H9 (cell line): ENCODE data around the gene PPP1R14B. TPM values are rescaled to one million over a fixed set of nuclear protein-coding genes. Genes with fewer than 3 reads are reported as not detected.

Experiments
- DNase-seq: peaks from one replicate; pipeline ENCODE4 v3.0.0-alpha.2; 2017
- H2AFZ ChIP-seq: one replicate; pipeline ENCODE4 v1.6.1; 2013; ENCODE audit warnings: mild to moderate bottlenecking, low read length, control low read depth, moderate library complexity
- H2AK5ac ChIP-seq: 2 replicates; pipeline ENCODE4 v1.6.1; 2013; ENCODE audit warnings: low read length, control low read depth, mixed read lengths; ENCODE audit not compliant: insufficient read length
- H2BK120ac ChIP-seq: one replicate; pipeline ENCODE4 v1.6.1; 2013; ENCODE audit warnings: low read depth, mild to moderate bottlenecking, low read length, control low read depth, inconsistent platforms; ENCODE audit not compliant: poor library complexity, severe bottlenecking
- H2BK12ac ChIP-seq: 2 replicates; pipeline ENCODE4 v1.6.1; 2013; ENCODE audit warnings: low read length, control low read depth, mixed read lengths, low read depth; ENCODE audit not compliant: insufficient read length
- H2BK15ac ChIP-seq: 2 replicates; pipeline ENCODE4 v1.6.1; 2013; ENCODE audit warnings: low read depth, low read length, control low read depth
- H2BK20ac ChIP-seq: one replicate; pipeline ENCODE4 v1.6.1; 2013; ENCODE audit warnings: low read depth, mild to moderate bottlenecking, low read length, control low read depth, inconsistent platforms; ENCODE audit not compliant: poor library complexity, severe bottlenecking
- H2BK5ac ChIP-seq: 2 replicates; pipeline ENCODE4 v1.6.1; 2013; ENCODE audit warnings: low read length, control low read depth, mixed read lengths; ENCODE audit not compliant: insufficient read length
- H3K14ac ChIP-seq: 2 replicates; pipeline ENCODE4 v1.6.1; 2013; ENCODE audit warnings: low read length, control low read depth; ENCODE audit not compliant: insufficient read depth
- H3K18ac ChIP-seq: 2 replicates; pipeline ENCODE4 v1.6.1; 2013; ENCODE audit warnings: low read depth, mild to moderate bottlenecking, mixed read lengths, low read length, control low read depth; ENCODE audit not compliant: insufficient read length
- H3K23ac ChIP-seq: 2 replicates; pipeline ENCODE4 v1.6.1; 2013; ENCODE audit warnings: low read length, control low read depth, mixed read lengths, low read depth; ENCODE audit not compliant: insufficient read length
- H3K23me2 ChIP-seq: 2 replicates; pipeline ENCODE4 v1.6.1; 2013; ENCODE audit warnings: low read depth, mild to moderate bottlenecking, mixed read lengths, low read length, control low read depth; ENCODE audit not compliant: insufficient read length, poor library complexity, severe bottlenecking
- H3K27ac ChIP-seq: 2 replicates; pipeline ENCODE4 v1.5.1; 2013; ENCODE audit warnings: low read length, control low read depth, mixed read lengths, low read depth; ENCODE audit not compliant: insufficient read length
- H3K27me3 ChIP-seq: 2 replicates; pipeline ENCODE4 v1.6.1; 2013; ENCODE audit warnings: low read length, control low read depth, inconsistent platforms; ENCODE audit not compliant: insufficient read depth
- H3K4ac ChIP-seq: 2 replicates; pipeline ENCODE4 v1.6.1; 2013; ENCODE audit warnings: low read depth, mild to moderate bottlenecking, control low read depth, inconsistent platforms, low read length, moderate library complexity
- H3K4me1 ChIP-seq: 2 replicates; pipeline ENCODE4 v1.6.1; 2013; ENCODE audit warnings: low read length, control low read depth, inconsistent platforms; ENCODE audit not compliant: insufficient read depth
- H3K4me2 ChIP-seq: 2 replicates; pipeline ENCODE4 v1.6.1; 2013; ENCODE audit warnings: low read length, control low read depth, mixed read lengths; ENCODE audit not compliant: insufficient read length, insufficient read depth
- H3K56ac ChIP-seq: 2 replicates; pipeline ENCODE4 v1.6.1; 2013; ENCODE audit warnings: low read depth, mild to moderate bottlenecking, mixed read lengths, low read length, control low read depth; ENCODE audit not compliant: insufficient read length
- H3K79me1 ChIP-seq: 2 replicates; pipeline ENCODE4 v1.6.1; 2013; ENCODE audit warnings: low read depth, mild to moderate bottlenecking, moderate library complexity, low read length, control low read depth, inconsistent platforms; ENCODE audit not compliant: insufficient read depth, poor library complexity, severe bottlenecking
- H3K79me2 ChIP-seq: 2 replicates; pipeline ENCODE4 v1.6.1; 2013; ENCODE audit warnings: low read length, control low read depth, inconsistent platforms; ENCODE audit not compliant: insufficient read depth
- H3K9ac ChIP-seq: 2 replicates; pipeline ENCODE4 v1.6.1; 2013; ENCODE audit warnings: low read length, control low read depth, mixed read lengths; ENCODE audit not compliant: insufficient read length; ENCODE audit errors: extremely low read depth
- H3K9me3 ChIP-seq: one replicate; pipeline ENCODE4 v1.6.1; 2013; ENCODE audit warnings: low read depth, low read length, inconsistent platforms; ENCODE audit not compliant: control insufficient read depth
- H3T11ph ChIP-seq: one replicate; pipeline ENCODE4 v1.6.1; 2013; ENCODE audit warnings: mild to moderate bottlenecking, low read length, control low read depth, inconsistent platforms
- H4K20me1 ChIP-seq: one replicate; pipeline ENCODE4 v1.6.1; 2013; ENCODE audit not compliant: control insufficient read depth, insufficient read length, insufficient read depth
- H4K5ac ChIP-seq: 2 replicates; pipeline ENCODE4 v1.6.1; 2013; ENCODE audit warnings: low read depth, mild to moderate bottlenecking, mixed read lengths, low read length, control low read depth; ENCODE audit not compliant: insufficient read length
- H4K8ac ChIP-seq: replicated peaks from 2 replicates; pipeline ENCODE4 v1.6.1; 2013; ENCODE audit warnings: low read length, control low read depth, mixed read lengths, low read depth; ENCODE audit not compliant: insufficient read length
- H4K91ac ChIP-seq: 2 replicates; pipeline ENCODE4 v1.6.1; 2013; ENCODE audit warnings: low read depth, mild to moderate bottlenecking, moderate library complexity, mixed read lengths, low read length, control low read depth; ENCODE audit not compliant: insufficient read length
- H3K27ac Mint-ChIP-seq, 3 experiments: 2 replicates in 2 of 3; 3 replicates in 1 of 3; pipeline ENCODE4 v1.8.0; 2020 to 2021; ENCODE audit warnings: mixed read lengths in 3 of 3, mild to moderate bottlenecking in 1 of 3, moderate library complexity in 1 of 3
- H3K27me3 Mint-ChIP-seq: 2 replicates; pipeline ENCODE4 v1.8.0; 2021; ENCODE audit warnings: low read depth, mild to moderate bottlenecking, moderate library complexity, mixed read lengths
- H3K36me3 Mint-ChIP-seq, 3 experiments: 2 replicates in 2 of 3; 3 replicates in 1 of 3; pipeline ENCODE4 v1.8.0; 2020 to 2021; ENCODE audit warnings: low read depth in 3 of 3, mixed read lengths in 3 of 3; ENCODE audit not compliant: insufficient read depth in 1 of 3
- H3K4me1 Mint-ChIP-seq, 2 experiments: 2 replicates each; pipeline ENCODE4 v1.8.0; 2020; ENCODE audit warnings: mixed read lengths in 2 of 2
- H3K4me3 Mint-ChIP-seq, 2 experiments: 2 replicates in 1 of 2; 3 replicates in 1 of 2; pipeline ENCODE4 v1.8.0; 2020 to 2021; ENCODE audit warnings: mild to moderate bottlenecking in 2 of 2, mixed read lengths in 2 of 2, moderate library complexity in 1 of 2
- H3K9me3 Mint-ChIP-seq, 2 experiments: 2 replicates in 1 of 2; 3 replicates in 1 of 2; pipeline ENCODE4 v1.8.0; 2020; ENCODE audit warnings: mild to moderate bottlenecking in 2 of 2, mixed read lengths in 2 of 2, moderate library complexity in 1 of 2
- WGBS: extraction: QIAGEN DNeasy Blood & Tissue Kit; methylation state at CpG from one replicate; pipeline ENCODE4 v1.1.7; 2013; ENCODE audit warnings: missing lambda C conversion rate, low lambda C conversion rate, mixed read lengths; ENCODE audit not compliant: insufficient read length; ENCODE audit errors: extremely low coverage; 5-methylcytosine and 5-hydroxymethylcytosine counted together
- total RNA-seq: library from RNA; stranded (reverse); gene quantifications from 2 replicates; pipeline ENCODE4 v1.2.1, GENCODE V29; 2021
- TF ChIP-seq, protein P1 (sequence below): fragments of 200-600 bp; sonication (generic); conservative IDR thresholded peaks from 3 replicates; pipeline ENCODE4 v1.8.0; 2021; ENCODE audit warnings: antibody characterized with exemption, mild to moderate bottlenecking

Gene PPP1R14B
- total RNA-seq, 1 experiment from 2014 or later = 358 TPM

DNA sequence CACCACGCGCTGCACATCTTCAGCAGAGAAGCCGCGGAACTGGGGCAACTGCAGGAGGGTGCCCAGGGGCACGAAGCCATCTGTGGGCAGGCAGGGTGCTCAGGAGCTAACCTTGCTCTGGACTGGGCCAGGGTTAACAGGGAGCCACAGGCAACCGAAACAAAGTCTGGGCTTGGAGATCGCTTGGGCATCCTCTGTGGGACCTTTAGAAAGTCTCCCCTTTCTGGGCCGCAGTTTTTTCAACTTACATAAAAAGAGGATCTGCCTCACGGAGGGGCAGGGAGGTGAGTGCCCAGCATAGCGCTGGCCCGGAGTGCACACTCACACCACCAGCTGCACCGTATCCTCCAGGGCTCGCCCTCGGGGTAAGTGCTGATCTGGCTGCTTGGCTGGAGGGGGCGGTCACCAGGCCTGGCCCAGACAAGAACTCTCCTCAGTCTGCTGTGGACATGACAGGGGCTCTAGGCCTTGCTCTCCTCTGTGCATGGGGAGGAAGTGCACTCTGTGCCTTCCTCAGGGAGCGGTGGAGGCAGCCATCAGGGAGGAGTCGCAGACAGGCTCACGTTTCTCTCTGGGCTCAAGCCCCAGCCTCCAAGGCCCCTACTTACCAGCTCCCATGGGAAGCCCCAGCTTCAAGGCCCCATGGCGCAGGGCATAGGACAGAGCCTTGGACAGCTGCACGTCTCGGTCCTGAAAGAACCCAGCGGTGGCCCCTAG, 21.7 kb downstream of the PPP1R14B start:
- DNase-seq = no peak
- no peak overlapping the region for H2BK20ac ChIP-seq
- Mint-ChIP-seq H3K9me3 (no peaks in the 10 kb centered on the region), H3K27me3 (no peaks in the 10 kb centered on the region), H3K4me3 (peak overlapping the region; percentile 80 to 91), H3K4me1 (peaks cover 20 to 23% of the 10 kb centered on the region in 2 experiments), H3K36me3 (peaks cover 0 to 15% (median 14%) of the 10 kb centered on the region in 3 experiments; a peak in 4 of 7 replicates), H3K27ac (peak overlapping the region; percentile 47 to 70 (median 55); a peak in 4 of 7 replicates)
- H2BK12ac ChIP-seq = no peak overlapping the region
- no peaks in the 10 kb centered on the region for H3K27me3 ChIP-seq
- H3K56ac ChIP-seq = no peak overlapping the region
- H3K23ac ChIP-seq = no peak overlapping the region
- TF ChIP-seq, protein P1, sequence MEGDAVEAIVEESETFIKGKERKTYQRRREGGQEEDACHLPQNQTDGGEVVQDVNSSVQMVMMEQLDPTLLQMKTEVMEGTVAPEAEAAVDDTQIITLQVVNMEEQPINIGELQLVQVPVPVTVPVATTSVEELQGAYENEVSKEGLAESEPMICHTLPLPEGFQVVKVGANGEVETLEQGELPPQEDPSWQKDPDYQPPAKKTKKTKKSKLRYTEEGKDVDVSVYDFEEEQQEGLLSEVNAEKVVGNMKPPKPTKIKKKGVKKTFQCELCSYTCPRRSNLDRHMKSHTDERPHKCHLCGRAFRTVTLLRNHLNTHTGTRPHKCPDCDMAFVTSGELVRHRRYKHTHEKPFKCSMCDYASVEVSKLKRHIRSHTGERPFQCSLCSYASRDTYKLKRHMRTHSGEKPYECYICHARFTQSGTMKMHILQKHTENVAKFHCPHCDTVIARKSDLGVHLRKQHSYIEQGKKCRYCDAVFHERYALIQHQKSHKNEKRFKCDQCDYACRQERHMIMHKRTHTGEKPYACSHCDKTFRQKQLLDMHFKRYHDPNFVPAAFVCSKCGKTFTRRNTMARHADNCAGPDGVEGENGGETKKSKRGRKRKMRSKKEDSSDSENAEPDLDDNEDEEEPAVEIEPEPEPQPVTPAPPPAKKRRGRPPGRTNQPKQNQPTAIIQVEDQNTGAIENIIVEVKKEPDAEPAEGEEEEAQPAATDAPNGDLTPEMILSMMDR = no peak
- H4K5ac ChIP-seq = no peak overlapping the region
- no peaks in the 10 kb centered on the region for H3K79me1 ChIP-seq
- H4K20me1 ChIP-seq = no peaks in the 10 kb centered on the region
- no peak overlapping the region for H2BK5ac ChIP-seq
- H3K18ac ChIP-seq = no peak overlapping the region
- H3K4me1 ChIP-seq = 0 out of 2 replicates have a peak, but pooled peaks cover 3% of the 10 kb centered on the region
- peak overlapping the region; percentile 50 for H3K4me2 ChIP-seq
- H3K9ac ChIP-seq = no peak overlapping the region
- no peaks in the 10 kb centered on the region for H3K9me3 ChIP-seq
- no peak overlapping the region for H3T11ph ChIP-seq
- peaks cover 17% of the 10 kb centered on the region for H3K23me2 ChIP-seq
- H3K14ac ChIP-seq = no peak overlapping the region; the same call in 1 of the 2 replicates
- H2AK5ac ChIP-seq = no peak overlapping the region
- no peak overlapping the region for H4K8ac ChIP-seq
- no peak overlapping the region for H2BK120ac ChIP-seq
- H3K4ac ChIP-seq = no peak overlapping the region
- no peak overlapping the region for H2BK15ac ChIP-seq
- no peak overlapping the region for H4K91ac ChIP-seq
- no CpG with 5 or more reads among the region's 22 CpGs for WGBS
- H3K27ac ChIP-seq = no peak overlapping the region
- H2AFZ ChIP-seq = no peak overlapping the region
- H3K79me2 ChIP-seq = no peaks in the 10 kb centered on the region
